Activated CD4-positive, alpha-beta T cell treated with anti-CD3 and anti-CD28 coated beads, Interleukin-2, amount 10 ng/mL, durations not matched to agents 7 days and 5 days (primary cell): Measurements from ENCODE around the gene ZNF622. TPM values are rescaled to one million over a fixed set of nuclear protein-coding genes. Genes with fewer than 3 reads are reported as not detected.
"Not testable (repeated sequence)": the region's sequence is repeated elsewhere in the genome, so short reads cannot be mapped to it uniquely, and the experiment has no call there.

ENCODE experiments used
- CTCF ChIA-PET: fragments of 350-600 bp; sonication (Branson Sonifier 250); formaldehyde crosslinking; loops from one replicate; lab custom pipeline; 2021; ENCODE audit warnings: antibody characterized with exemption; lab: Charles Lee
- POLR2A ChIA-PET: fragments of 350-600 bp; sonication (Branson Sonifier 250); formaldehyde crosslinking; loops from one replicate; lab custom pipeline; 2021; ENCODE audit warnings: antibody characterized with exemption; lab: Charles Lee
- DNase-seq: peaks from one replicate; pipeline ENCODE4 v3.0.0-alpha.2; 2020
- H3K27ac Mint-ChIP-seq: one replicate; pipeline ENCODE4 v1.8.0; 2021; ENCODE audit warnings: mild to moderate bottlenecking, moderate library complexity, mixed read lengths
- H3K27me3 Mint-ChIP-seq: one replicate; pipeline ENCODE4 v1.8.0; 2021; ENCODE audit warnings: mixed read lengths
- H3K36me3 Mint-ChIP-seq: one replicate; pipeline ENCODE4 v1.8.0; 2021; ENCODE audit warnings: low read depth, mixed read lengths
- H3K4me1 Mint-ChIP-seq: one replicate; pipeline ENCODE4 v1.8.0; 2021; ENCODE audit warnings: mixed read lengths
- H3K4me3 Mint-ChIP-seq: one replicate; pipeline ENCODE4 v1.8.0; 2021; ENCODE audit warnings: mild to moderate bottlenecking, moderate library complexity, mixed read lengths
- H3K9me3 Mint-ChIP-seq: one replicate; pipeline ENCODE4 v1.8.0; 2021; ENCODE audit warnings: mixed read lengths
- total RNA-seq, 2 experiments: library from RNA; stranded (reverse); gene quantifications; one replicate each; pipeline ENCODE4 v1.2.3, GENCODE V29; 2021

Gene ZNF622
- total RNA-seq, 2 experiments from 2014 or later: 28.7 to 30.9 TPM

- H3K9me3 Mint-ChIP-seq: peaks cover 9% of the 10 kb centered on the region
- H3K27ac Mint-ChIP-seq: no peak overlapping the region
- CTCF ChIA-PET: no interaction called here
Observed at GRCh38 chr5:16490911-16491310, 25.3 kb upstream of the ZNF622 start.

GRCh38 chr5:16489322-16489791, 23.8 kb upstream of the ZNF622 start:
- Mint-ChIP-seq H3K27me3 (no peaks in the 10 kb centered on the region), H3K27ac (no peak overlapping the region), H3K36me3 (peaks cover 3% of the 10 kb centered on the region), H3K4me1 (peaks cover 12% of the 10 kb centered on the region), H3K9me3 (peaks cover 2% of the 10 kb centered on the region), H3K4me3 (no peak overlapping the region)
- no peak for DNase-seq
- ChIA-PET POLR2A (no interaction called here), CTCF (no interaction called here)

More at GRCh38 chr5:16490911-16491310, 25.3 kb upstream of the ZNF622 start:
- Mint-ChIP-seq H3K4me3 (no peak overlapping the region), H3K27me3 (no peaks in the 10 kb centered on the region), H3K4me1 (peaks cover 12% of the 10 kb centered on the region), H3K36me3 (peaks cover 11% of the 10 kb centered on the region)
- POLR2A ChIA-PET: no interaction called here
- no peak for DNase-seq

- POLR2A ChIA-PET: no interaction called here
Observed at GRCh38 chr5:16487456-16487855, 21.9 kb upstream of the ZNF622 start.

GRCh38 chr5:16486711-16487111, 21.1 kb upstream of the ZNF622 start:
- CTCF ChIA-PET: interaction anchor here (1.0 to 1.1 kb wide), 2 partner anchors 10 kb away, joined by 3 read pairs; no protein-coding TSS in a partner anchor

More at GRCh38 chr5:16487456-16487855, 21.9 kb upstream of the ZNF622 start:
- H3K4me1 Mint-ChIP-seq: peaks cover 12% of the 10 kb centered on the region
- H3K4me3 Mint-ChIP-seq: no peak overlapping the region
- peaks cover 7% of the 10 kb centered on the region for H3K36me3 Mint-ChIP-seq
- H3K9me3 Mint-ChIP-seq: no peaks in the 10 kb centered on the region
- H3K27ac Mint-ChIP-seq: no peak overlapping the region
- no peaks in the 10 kb centered on the region for H3K27me3 Mint-ChIP-seq
- CTCF ChIA-PET: interaction anchor here (1.0 to 1.1 kb wide), 2 partner anchors 10 to 11 kb away, joined by 3 read pairs; no protein-coding TSS in a partner anchor
- DNase-seq: no peak

GRCh38 chr5:16485656-16486055, 20.1 kb upstream of the ZNF622 start:
- no peak overlapping the region for H3K27ac Mint-ChIP-seq
- DNase-seq: no peak
- peaks cover 12% of the 10 kb centered on the region for H3K4me1 Mint-ChIP-seq
- ChIA-PET CTCF (no interaction called here), POLR2A (no interaction called here)
- no peaks in the 10 kb centered on the region for H3K27me3 Mint-ChIP-seq
- peaks cover 14% of the 10 kb centered on the region for H3K36me3 Mint-ChIP-seq
- no peak overlapping the region for H3K4me3 Mint-ChIP-seq
- H3K9me3 Mint-ChIP-seq: no peaks in the 10 kb centered on the region

More at GRCh38 chr5:16486711-16487111, 21.1 kb upstream of the ZNF622 start:
- H3K4me3 Mint-ChIP-seq: no peak overlapping the region
- peaks cover 7% of the 10 kb centered on the region for H3K36me3 Mint-ChIP-seq
- H3K9me3 Mint-ChIP-seq: no peaks in the 10 kb centered on the region
- POLR2A ChIA-PET: no interaction called here
- no peaks in the 10 kb centered on the region for H3K27me3 Mint-ChIP-seq
- H3K27ac Mint-ChIP-seq: no peak overlapping the region
- DNase-seq: no peak
- peaks cover 12% of the 10 kb centered on the region for H3K4me1 Mint-ChIP-seq

GRCh38 chr5:16484081-16484480, 18.5 kb upstream of the ZNF622 start:
- no peak for DNase-seq
- POLR2A ChIA-PET: no interaction called here
- Mint-ChIP-seq H3K4me3 (no peak overlapping the region), H3K27ac (no peak overlapping the region), H3K27me3 (no peaks in the 10 kb centered on the region), H3K4me1 (peaks cover 12% of the 10 kb centered on the region), H3K36me3 (peaks cover 14% of the 10 kb centered on the region), H3K9me3 (no peaks in the 10 kb centered on the region)
- CTCF ChIA-PET: interaction anchor here (0.6 to 1.5 kb wide), 2 partner anchors 21 to 706 kb away, joined by 3 read pairs; no protein-coding TSS in a partner anchor

- Mint-ChIP-seq H3K27ac (no peak overlapping the region), H3K9me3 (no peaks in the 10 kb centered on the region), H3K4me1 (peaks cover 12% of the 10 kb centered on the region), H3K27me3 (no peaks in the 10 kb centered on the region), H3K36me3 (peaks cover 14% of the 10 kb centered on the region), H3K4me3 (no peak overlapping the region)
- CTCF ChIA-PET: interaction anchor here (0.5 to 1.5 kb wide), 3 partner anchors 20 to 707 kb away, joined by 3 to 4 read pairs (median 3); no protein-coding TSS in a partner anchor
- POLR2A ChIA-PET: no interaction called here
- no peak for DNase-seq
Observed at GRCh38 chr5:16483361-16483760, 17.8 kb upstream of the ZNF622 start.

- Mint-ChIP-seq H3K4me1 (peaks cover 12% of the 10 kb centered on the region), H3K4me3 (no peak overlapping the region), H3K27me3 (no peaks in the 10 kb centered on the region), H3K27ac (no peak overlapping the region), H3K9me3 (no peaks in the 10 kb centered on the region), H3K36me3 (peaks cover 16% of the 10 kb centered on the region)
- DNase-seq: no peak
- CTCF ChIA-PET: interaction anchor here (0.5 to 1.5 kb wide), 2 partner anchors 20 to 647 kb away, joined by 3 to 4 read pairs; no protein-coding TSS in a partner anchor
- POLR2A ChIA-PET: no interaction called here
Observed at GRCh38 chr5:16482891-16483290, 17.3 kb upstream of the ZNF622 start.

GRCh38 chr5:16480821-16481538, 15.4 kb upstream of the ZNF622 start:
- DNase-seq: no peak
- ChIA-PET CTCF (no interaction called here), POLR2A (interaction anchor here (0.5 kb wide), 1 partner anchor 18 kb away, joined by 3 read pairs; no protein-coding TSS in a partner anchor)
- H3K27ac Mint-ChIP-seq: no peak overlapping the region
- no peaks in the 10 kb centered on the region for H3K27me3 Mint-ChIP-seq
- no peaks in the 10 kb centered on the region for H3K4me1 Mint-ChIP-seq
- H3K9me3 Mint-ChIP-seq: no peaks in the 10 kb centered on the region
- no peak overlapping the region for H3K4me3 Mint-ChIP-seq
- H3K36me3 Mint-ChIP-seq: peaks cover 20% of the 10 kb centered on the region

GRCh38 chr5:16480144-16480543, 14.5 kb upstream of the ZNF622 start:
- H3K9me3 Mint-ChIP-seq: no peaks in the 10 kb centered on the region
- no peak overlapping the region for H3K4me3 Mint-ChIP-seq
- ChIA-PET POLR2A (no interaction called here), CTCF (no interaction called here)
- H3K27me3 Mint-ChIP-seq: no peaks in the 10 kb centered on the region
- no peaks in the 10 kb centered on the region for H3K4me1 Mint-ChIP-seq
- H3K36me3 Mint-ChIP-seq: peaks cover 24% of the 10 kb centered on the region
- no peak overlapping the region for H3K27ac Mint-ChIP-seq
- DNase-seq: no peak

- Mint-ChIP-seq H3K9me3 (no peaks in the 10 kb centered on the region), H3K27ac (no peak overlapping the region), H3K4me1 (no peaks in the 10 kb centered on the region), H3K36me3 (peaks cover 29% of the 10 kb centered on the region), H3K4me3 (no peak overlapping the region), H3K27me3 (no peaks in the 10 kb centered on the region)
- ChIA-PET CTCF (no interaction called here), POLR2A (no interaction called here)
- DNase-seq: no peak
Observed at GRCh38 chr5:16477541-16477940, 11.9 kb upstream of the ZNF622 start.

GRCh38 chr5:16476417-16476816, 10.8 kb upstream of the ZNF622 start:
- POLR2A ChIA-PET: not testable (repeated sequence)

GRCh38 chr5:16471387-16471786, 5.8 kb upstream of the ZNF622 start:
- H3K4me1 Mint-ChIP-seq: peaks cover 29% of the 10 kb centered on the region
- H3K27ac Mint-ChIP-seq: no peak overlapping the region
- no peaks in the 10 kb centered on the region for H3K27me3 Mint-ChIP-seq
- H3K4me3 Mint-ChIP-seq: no peak overlapping the region
- H3K36me3 Mint-ChIP-seq: peaks cover 23% of the 10 kb centered on the region
- CTCF ChIA-PET: no interaction called here
- POLR2A ChIA-PET: no interaction called here
- H3K9me3 Mint-ChIP-seq: no peaks in the 10 kb centered on the region
- DNase-seq: no peak

More at GRCh38 chr5:16476417-16476816, 10.8 kb upstream of the ZNF622 start:
- H3K27ac Mint-ChIP-seq, H3K4me3 Mint-ChIP-seq, H3K4me1 Mint-ChIP-seq, H3K27me3 Mint-ChIP-seq, DNase-seq, H3K9me3 Mint-ChIP-seq: not testable (repeated sequence)
- CTCF ChIA-PET: interaction anchor here (1.3 to 2.0 kb wide), 2 partner anchors 9 to 11 kb away, joined by 3 to 4 read pairs; no protein-coding TSS in a partner anchor
- H3K36me3 Mint-ChIP-seq: peaks cover 29% of the 10 kb centered on the region
